ENCODE data around the gene SDK2. TPM values are rescaled to one million over a fixed set of nuclear protein-coding genes. Genes with fewer than 3 reads are reported as not detected.

Gene SDK2
- total and polyA plus RNA-seq, 2 of the 4 experiments (the other 2 are of a cell fraction): under 0.01 to 0.03 TPM

- Histone ChIP-seq H2BK20ac (ENCODE audit: low read depth, low read length) (no peak overlapping the region), H2BK5ac (ENCODE audit: low read depth, low read length, poor library complexity, severe bottlenecking) (no peak overlapping the region), H2BK15ac (ENCODE audit: low read depth, low read length) (no peak overlapping the region), H3K4me1 (ENCODE audit: control insufficient read depth, insufficient read depth, low read length) (no peaks in the 10 kb centered on the region), H3K14ac (replicated peaks; ENCODE audit: low read depth, low read length) (no peak overlapping the region), H4K91ac (ENCODE audit: insufficient read depth, low read depth, low read length) (no peak overlapping the region), H3K9me3 (ENCODE audit: control insufficient read depth, insufficient read depth, low read length) (peaks cover 30% of the 10 kb centered on the region), H2AK9ac (replicated peaks; ENCODE audit: low read depth, low read length, poor library complexity) (no peak overlapping the region), H4K5ac (ENCODE audit: low read depth, low read length) (no peak overlapping the region), H3K4ac (ENCODE audit: low read depth, low read length) (no peak overlapping the region), H3K36me3 (ENCODE audit: control insufficient read depth, insufficient read depth, low read length) (no peaks in the 10 kb centered on the region), H3K18ac (ENCODE audit: low read depth, low read length) (no peak overlapping the region), H3K9ac (ENCODE audit: low read depth, low read length) (no peak overlapping the region), H3K9me1 (ENCODE audit: insufficient read depth, low read length) (no peaks in the 10 kb centered on the region), H4K20me1 (ENCODE audit: insufficient read depth, low read length) (no peaks in the 10 kb centered on the region), H4K8ac (ENCODE audit: low read depth in 2 of 2, low read length in 2 of 2) (no peak overlapping the region), H2AK5ac (ENCODE audit: low read depth, low read length) (no peak overlapping the region), H3K4me2 (ENCODE audit: low read depth, low read length) (no peak overlapping the region), H3K79me1 (ENCODE audit: low read depth in 1 of 2, low read length in 2 of 2) (no peaks in the 10 kb centered on the region), H2AFZ (replicated peaks; ENCODE audit: low read length, poor library complexity) (no peak overlapping the region), H3K23ac (ENCODE audit: low read depth, low read length) (no peak overlapping the region), H3K27ac (ENCODE audit: insufficient read depth, low read length) (no peak overlapping the region), H2BK120ac (ENCODE audit: low read depth, low read length) (no peak overlapping the region), H3K56ac (ENCODE audit: extremely low read depth, insufficient read depth, low read length) (no peak overlapping the region), H3K4me3 (ENCODE audit: insufficient read depth, low read depth, low read length) (no peak overlapping the region), H3K27me3 (ENCODE audit: control insufficient read depth, insufficient read depth, low read length) (no peaks in the 10 kb centered on the region)
- dilution Hi-C loops (cut with HindIII; ENCODE audit: low sequenced_read_pairs, unreplicated experiment): no loop called here
- CTCF ChIA-PET: no interaction called here
- no peak for TF ChIP-seq MAZ (IDR thresholded peaks at IDR 0.05; ENCODE audit: borderline replicate concordance, low read depth, low read length)
- no peak for TF ChIP-seq RFX5 (IDR thresholded peaks at IDR 0.05; ENCODE audit: low read depth, low read length)
- TF ChIP-seq BHLHE40 (IDR thresholded peaks at IDR 0.05; ENCODE audit: low read depth, low read length): no peak
- TF ChIP-seq RAD21 (IDR thresholded peaks at IDR 0.05; ENCODE audit: low read length): no peak
- no peak for TF ChIP-seq CTCF (conservative IDR thresholded peaks at IDR 0.05; ENCODE audit: low read depth, low read length)
- no peak for TF ChIP-seq CHD1 (IDR thresholded peaks at IDR 0.05; ENCODE audit: low read depth, low read length)
- no peak for TF ChIP-seq USF2 (IDR thresholded peaks at IDR 0.05; ENCODE audit: low read depth, low read length)
- no peak for TF ChIP-seq MXI1 (IDR thresholded peaks at IDR 0.05; ENCODE audit: borderline replicate concordance, low read depth, low read length)
- TF ChIP-seq MAFK (IDR thresholded peaks at IDR 0.05; ENCODE audit: low read depth, low read length): no peak
- no peak for TF ChIP-seq CEBPB (IDR thresholded peaks at IDR 0.05; ENCODE audit: low read depth, low read length)
- no peak for TF ChIP-seq NFE2L2 (IDR thresholded peaks at IDR 0.05; ENCODE audit: low read depth, low read length)
- ATAC-seq (ENCODE audit: low read depth): no peak
- DNase-seq: no peak
- intact Hi-C loops (cut with micrococcal nuclease): no loop called here
- in situ Hi-C loops (cut with MboI; ENCODE audit: low sequenced_read_pairs): no loop called here
- no TSS peak for BruUV-seq (replicated peaks)
- POLR2A ChIA-PET (ENCODE audit: unreplicated experiment): no interaction called here
Observed at GRCh38 chr17:73686126-73686525, 41.9 kb upstream of the SDK2 start.
